HUES6 (cell line): Measurements from ENCODE around the gene UTP4.

ENCODE experiments used
- H3K27ac ChIP-seq: 2 replicates; pipeline ENCODE4 v1.7.0; 2013; ENCODE audit warnings: low read depth, mild to moderate bottlenecking, low read length, inconsistent platforms
- H3K27me3 ChIP-seq: 2 replicates; pipeline ENCODE4 v1.6.1; 2013; ENCODE audit warnings: low read length; ENCODE audit not compliant: control insufficient read depth, insufficient read depth
- H3K36me3 ChIP-seq: 2 replicates; pipeline ENCODE4 v1.6.1; 2013; ENCODE audit warnings: low read length; ENCODE audit not compliant: control insufficient read depth, insufficient read depth
- H3K4me1 ChIP-seq: 2 replicates; pipeline ENCODE4 v1.6.1; 2013; ENCODE audit warnings: low read length; ENCODE audit not compliant: control insufficient read depth, insufficient read depth
- H3K4me3 ChIP-seq: 2 replicates; pipeline ENCODE4 v1.5.1; 2013; ENCODE audit warnings: low read depth, low read length
- H3K9ac ChIP-seq: one replicate; pipeline ENCODE4 v1.6.1; 2013; ENCODE audit warnings: mild to moderate bottlenecking, low read length
- H3K9me3 ChIP-seq: 2 replicates; pipeline ENCODE4 v1.6.1; 2013; ENCODE audit warnings: low read depth, low read length; ENCODE audit not compliant: control insufficient read depth, insufficient read depth

UTP4 gene

GRCh38 chr16:69132424-69133252, at the start of gene UTP4, which contains the start of gene CHTF8:
TSS of gene UTP4 (plus strand) at chr16:69132649. CDS start at chr16:69133460, 811 bp downstream.
TSS of gene CHTF8 (minus strand) at chr16:69132588. CDS start at chr16:69121458, 11,130 bp downstream.
- peaks cover 14% of the 10 kb centered on the region for H3K4me1 ChIP-seq
- H3K9me3 ChIP-seq: no peaks in the 10 kb centered on the region
- H3K9ac ChIP-seq: peak within 1 kb of the TSS; percentile 95
- peak within 1 kb of the TSS; percentile 91 for H3K4me3 ChIP-seq
- H3K36me3 ChIP-seq: peaks cover 42% of the 10 kb centered on the region
- H3K27me3 ChIP-seq: no peaks in the 10 kb centered on the region
- H3K27ac ChIP-seq: peak within 1 kb of the TSS; percentile 97

GRCh38 chr16:69083306-69083941, 49.0 kb upstream of the UTP4 start:
- H3K27ac ChIP-seq: no peak overlapping the region
- H3K4me3 ChIP-seq: no peak overlapping the region
- peaks cover 20% of the 10 kb centered on the region for H3K4me1 ChIP-seq
- H3K9ac ChIP-seq: no peak overlapping the region
- no peaks in the 10 kb centered on the region for H3K9me3 ChIP-seq
- no peaks in the 10 kb centered on the region for H3K36me3 ChIP-seq
- H3K27me3 ChIP-seq: no peaks in the 10 kb centered on the region

GRCh38 chr16:69084289-69084688, 48.2 kb upstream of the UTP4 start:
- no peak overlapping the region for H3K27ac ChIP-seq
- H3K9ac ChIP-seq: no peak overlapping the region
- H3K4me3 ChIP-seq: no peak overlapping the region
- no peaks in the 10 kb centered on the region for H3K9me3 ChIP-seq
- H3K36me3 ChIP-seq: no peaks in the 10 kb centered on the region
- H3K27me3 ChIP-seq: no peaks in the 10 kb centered on the region
- H3K4me1 ChIP-seq: peaks cover 22% of the 10 kb centered on the region

GRCh38 chr16:69085032-69085695, 47.3 kb upstream of the UTP4 start:
- peaks cover 30% of the 10 kb centered on the region for H3K4me1 ChIP-seq
- H3K36me3 ChIP-seq: no peaks in the 10 kb centered on the region
- no peak overlapping the region for H3K9ac ChIP-seq
- no peak overlapping the region for H3K27ac ChIP-seq
- H3K9me3 ChIP-seq: no peaks in the 10 kb centered on the region
- no peak overlapping the region for H3K4me3 ChIP-seq
- H3K27me3 ChIP-seq: no peaks in the 10 kb centered on the region

GRCh38 chr16:69087161-69087581, 45.3 kb upstream of the UTP4 start:
- no peak overlapping the region for H3K9ac ChIP-seq
- H3K27ac ChIP-seq: no peak overlapping the region
- H3K9me3 ChIP-seq: no peaks in the 10 kb centered on the region

GRCh38 chr16:69088684-69089083, 43.8 kb upstream of the UTP4 start:
- Histone ChIP-seq H3K4me1 (peaks cover 32% of the 10 kb centered on the region), H3K9me3 (no peaks in the 10 kb centered on the region), H3K9ac (no peak overlapping the region), H3K27ac (no peak overlapping the region), H3K36me3 (no peaks in the 10 kb centered on the region), H3K27me3 (no peaks in the 10 kb centered on the region), H3K4me3 (no peak overlapping the region)

More at GRCh38 chr16:69087161-69087581, 45.3 kb upstream of the UTP4 start:
- H3K27me3 ChIP-seq: no peaks in the 10 kb centered on the region
- H3K36me3 ChIP-seq: no peaks in the 10 kb centered on the region
- no peak overlapping the region for H3K4me3 ChIP-seq
- peaks cover 34% of the 10 kb centered on the region for H3K4me1 ChIP-seq

- Histone ChIP-seq H3K9ac (no peak overlapping the region), H3K36me3 (no peaks in the 10 kb centered on the region), H3K4me3 (no peak overlapping the region), H3K27me3 (no peaks in the 10 kb centered on the region), H3K27ac (no peak overlapping the region), H3K9me3 (no peaks in the 10 kb centered on the region), H3K4me1 (peaks cover 32% of the 10 kb centered on the region)
These were observed 43.1 kb upstream of the UTP4 start for GRCh38 chr16:69089091-69089910.

- Histone ChIP-seq H3K36me3 (no peaks in the 10 kb centered on the region), H3K4me1 (peaks cover 32% of the 10 kb centered on the region), H3K9me3 (no peaks in the 10 kb centered on the region), H3K4me3 (no peak overlapping the region), H3K27ac (no peak overlapping the region), H3K27me3 (no peaks in the 10 kb centered on the region), H3K9ac (no peak overlapping the region)
These were observed 38.5 kb upstream of the UTP4 start for GRCh38 chr16:69093974-69094373.

GRCh38 chr16:69094501-69094900, 37.9 kb upstream of the UTP4 start:
- H3K36me3 ChIP-seq: no peaks in the 10 kb centered on the region
- no peak overlapping the region for H3K4me3 ChIP-seq
- H3K27ac ChIP-seq: no peak overlapping the region
- no peak overlapping the region for H3K9ac ChIP-seq
- H3K27me3 ChIP-seq: no peaks in the 10 kb centered on the region
- peaks cover 27% of the 10 kb centered on the region for H3K4me1 ChIP-seq
- H3K9me3 ChIP-seq: no peaks in the 10 kb centered on the region

GRCh38 chr16:69095193-69095592, 37.3 kb upstream of the UTP4 start:
- no peaks in the 10 kb centered on the region for H3K27me3 ChIP-seq
- no peaks in the 10 kb centered on the region for H3K9me3 ChIP-seq
- no peak overlapping the region for H3K27ac ChIP-seq
- H3K4me1 ChIP-seq: peaks cover 24% of the 10 kb centered on the region
- no peak overlapping the region for H3K9ac ChIP-seq
- no peak overlapping the region for H3K4me3 ChIP-seq
- no peaks in the 10 kb centered on the region for H3K36me3 ChIP-seq
